HCT116 (cell line): ENCODE results near the gene TNP1. TPM values are rescaled to one million over a fixed set of nuclear protein-coding genes. Genes with fewer than 3 reads are reported as not detected.

ENCODE experiments used
- ATAC-seq: fragments of 200-7000 bp; cut with Tn5 transposase; 2 replicates; pipeline ENCODE4 v1.9.1; 2020; ENCODE audit warnings: mild to moderate bottlenecking, moderate library complexity
- BruUV-seq: library from RNA; stranded (reverse); fragments of 400-500 nt; replicated peaks from 2 replicates; lab custom pipeline; 2021; lab: Mats Ljungman, UMichigan
- CTCF ChIA-PET: fragments of 300-600 bp; sonication (Branson Sonifier 250); formaldehyde crosslinking; loops from one replicate; lab custom pipeline; 2021; ENCODE audit warnings: antibody characterized with exemption; lab: Charles Lee
- POLR2A ChIA-PET: fragments of 300-600, 350-600 bp; sonication (Branson Sonifier 250); formaldehyde crosslinking; loops from one replicate; lab custom pipeline; 2021; ENCODE audit warnings: antibody characterized with exemption; lab: Charles Lee
- RAD21 ChIA-PET, 2 experiments: fragments of 300-600 bp; sonication (Branson Sonifier 250); formaldehyde crosslinking; loops; one replicate each; lab custom pipeline; 2023; ENCODE audit warnings: low total read pairs in 2 of 2; ENCODE audit not compliant: uncharacterized antibody in 2 of 2, unreplicated experiment in 2 of 2, low non-redundant PET in 1 of 2; lab: Charles Lee
- DNase-seq: peaks from one replicate; pipeline ENCODE4 v3.0.0-alpha.2; 2010; ENCODE audit warnings: low read depth, low spot score
- H2AFZ ChIP-seq: fragments of 200-600 bp; shearing (Covaris generic), sonication (generic); 2 replicates; pipeline ENCODE4 v1.6.1; 2017; ENCODE audit warnings: low read depth, mixed run types, mixed read lengths, antibody characterized with exemption, low read length; ENCODE audit not compliant: poor library complexity, severe bottlenecking
- H3K27ac ChIP-seq: 2 replicates; pipeline ENCODE4 v1.5.1; 2012; ENCODE audit warnings: low read depth, low read length
- H3K27me3 ChIP-seq: fragments of 200-600 bp; sonication (generic); 2 replicates; pipeline ENCODE4 v1.6.1; 2016; ENCODE audit warnings: mixed run types, low read length, mixed read lengths; ENCODE audit not compliant: insufficient read depth
- H3K36me3 ChIP-seq, 2 experiments: fragments of 200-500 bp in 1 of 2; fragments of 200-600 bp in 1 of 2; sonication (Bioruptor generic) in 1 of 2; sonication (generic) in 1 of 2; 2 replicates each; pipeline versions ENCODE4 v1.5.1 to v1.6.1; 2014 to 2016; ENCODE audit warnings: low read length in 2 of 2, inconsistent platforms in 1 of 2, mixed read lengths in 1 of 2, mixed run types in 1 of 2; ENCODE audit not compliant: insufficient read depth in 2 of 2, control insufficient read depth in 1 of 2
- H3K4me1 ChIP-seq, 2 experiments: fragments of 200-600 bp in 1 of 2; sonication (generic) in 1 of 2; 2 replicates each; pipeline versions ENCODE4 v1.5.1 to v1.6.1; 2012 to 2017; ENCODE audit warnings: low read length in 2 of 2, inconsistent platforms in 1 of 2, mild to moderate bottlenecking in 1 of 2, mixed read lengths in 1 of 2, mixed run types in 1 of 2, moderate library complexity in 1 of 2; ENCODE audit not compliant: insufficient read depth in 2 of 2, control insufficient read depth in 1 of 2
- H3K4me2 ChIP-seq: fragments of 200-600 bp; sonication (generic); 2 replicates; pipeline ENCODE4 v1.6.1; 2017; ENCODE audit warnings: mixed run types, low read length, mixed read lengths
- H3K4me3 ChIP-seq, 2 experiments: fragments of 200-600 bp in 1 of 2; sonication (generic) in 1 of 2; replicated peaks in 1 of 2; 2 replicates each; pipeline ENCODE4 v1.5.1; 2011 to 2016; ENCODE audit warnings: low read length in 2 of 2, control low read depth in 1 of 2, low read depth in 1 of 2, mild to moderate bottlenecking in 1 of 2, mixed read lengths in 1 of 2, mixed run types in 1 of 2
- H3K79me2 ChIP-seq: fragments of 200-600 bp; sonication (generic); 2 replicates; pipeline ENCODE4 v1.6.1; 2017; ENCODE audit warnings: mild to moderate bottlenecking, mixed run types, low read length, moderate library complexity, mixed read lengths; ENCODE audit not compliant: insufficient read depth
- H3K9ac ChIP-seq: fragments of 200-600 bp; sonication (generic); 2 replicates; pipeline ENCODE4 v1.6.1; 2016; ENCODE audit warnings: low read length, mixed read lengths
- H3K9me2 ChIP-seq: fragments of 200-600 bp; sonication (generic), shearing (Covaris generic); 2 replicates; pipeline ENCODE4 v1.6.1; 2017; ENCODE audit warnings: mixed run types, mild to moderate bottlenecking, moderate library complexity; ENCODE audit not compliant: insufficient read depth
- H3K9me3 ChIP-seq, 2 experiments: fragments of 200-500 bp in 1 of 2; fragments of 200-600 bp in 1 of 2; sonication (Bioruptor generic) in 1 of 2; sonication (generic) in 1 of 2; 2 replicates each; pipeline ENCODE4 v1.6.1; 2014 to 2017; ENCODE audit warnings: low read length in 2 of 2, mixed read lengths in 2 of 2, inconsistent platforms in 1 of 2, low read depth in 1 of 2, mild to moderate bottlenecking in 1 of 2, mixed run types in 1 of 2, moderate library complexity in 1 of 2; ENCODE audit not compliant: control insufficient read depth in 1 of 2, insufficient read depth in 1 of 2
- H4K20me1 ChIP-seq: fragments of 200-600 bp; sonication (generic), shearing (Covaris generic); 2 replicates; pipeline ENCODE4 v1.6.1; 2017; ENCODE audit warnings: mixed run types, mild to moderate bottlenecking, moderate library complexity; ENCODE audit not compliant: insufficient read depth
- CEBPB ChIP-seq: IDR thresholded peaks from 2 replicates; pipeline ENCODE4 v1.6.1; 2012; ENCODE audit warnings: low read depth
- EZH2 ChIP-seq: fragments of 200-600 bp; sonication (generic); IDR thresholded peaks from 2 replicates; pipeline ENCODE4 v1.6.1; 2017; ENCODE audit warnings: antibody characterized with exemption, mixed run types
- EZH2phosphoT487 ChIP-seq: fragments of 200-600 bp; IDR thresholded peaks from 2 replicates; pipeline ENCODE4 v1.6.1; 2018; ENCODE audit warnings: antibody characterized with exemption, borderline replicate concordance
- FOSL1 ChIP-seq: IDR thresholded peaks from 2 replicates; pipeline ENCODE4 v1.6.1; 2012; ENCODE audit warnings: low read depth
- POLR2A ChIP-seq: IDR thresholded peaks from 2 replicates; pipeline ENCODE4 v1.7.0; 2011; ENCODE audit warnings: borderline replicate concordance; ENCODE audit not compliant: insufficient read depth, insufficient read length; ENCODE audit errors: extremely low read depth
- POLR2AphosphoS5 ChIP-seq: IDR thresholded peaks from 2 replicates; pipeline ENCODE4 v1.6.1; 2011; ENCODE audit warnings: mild to moderate bottlenecking, low read depth, low read length, moderate library complexity
- RAD21 ChIP-seq: IDR thresholded peaks from 2 replicates; pipeline ENCODE4 v1.6.1; 2012; ENCODE audit warnings: low read depth, mild to moderate bottlenecking
- SIN3A ChIP-seq: IDR thresholded peaks from 2 replicates; pipeline ENCODE4 v1.6.1; 2012; ENCODE audit warnings: low read depth
- SP1 ChIP-seq: IDR thresholded peaks from 2 replicates; pipeline ENCODE4 v1.6.1; 2012; ENCODE audit warnings: low read depth
- YY1 ChIP-seq: IDR thresholded peaks from 2 replicates; pipeline ENCODE4 v1.6.1; 2011; ENCODE audit warnings: low read length, low read depth, moderate library complexity, mild to moderate bottlenecking; ENCODE audit not compliant: insufficient replicate concordance; ENCODE audit errors: extremely low read depth
- ZBTB33 ChIP-seq: IDR thresholded peaks from 2 replicates; pipeline ENCODE4 v1.6.1; 2011; ENCODE audit warnings: mild to moderate bottlenecking, low read length, moderate library complexity; ENCODE audit not compliant: insufficient replicate concordance; ENCODE audit errors: extremely low read depth
- ZFX ChIP-seq: fragments of 450-650 bp; IDR thresholded peaks from 2 replicates; pipeline ENCODE4 v1.6.1; 2017
- intact Hi-C: fragments of 100-400 bp; cut with micrococcal nuclease; formaldehyde crosslinking; loops from 2 replicates; pipeline ENCODE4 v1.10.0; 2022
- total RNA-seq: library from RNA; stranded (reverse); gene quantifications from one replicate; pipeline ENCODE4 v1.2.1, GENCODE V29; 2021; ENCODE audit not compliant: unreplicated experiment
- TF ChIP-seq, protein P1 (sequence below): IDR thresholded peaks from 2 replicates; pipeline ENCODE4 v1.6.1; 2012
- TF ChIP-seq, protein P2 (sequence below): IDR thresholded peaks from 2 replicates; pipeline ENCODE4 v1.6.1; 2012
- TF ChIP-seq, protein P3 (sequence below), 3 experiments: fragments of 200-600 bp in 1 of 3; sonication (generic) in 1 of 3; IDR thresholded peaks in 2 of 3; conservative IDR thresholded peaks in 1 of 3; 2 replicates each; pipeline ENCODE4 v1.5.1; 2012 to 2017; ENCODE audit warnings: low read depth in 2 of 3, low read length in 2 of 3, antibody characterized with exemption in 1 of 3, borderline replicate concordance in 1 of 3, control low read depth in 1 of 3, mild to moderate bottlenecking in 1 of 3, mixed read lengths in 1 of 3, mixed run types in 1 of 3, moderate library complexity in 1 of 3; ENCODE audit not compliant: insufficient read depth in 1 of 3

Gene TNP1
- total RNA-seq, 1 experiment from 2014 or later, result not detected

DNA sequence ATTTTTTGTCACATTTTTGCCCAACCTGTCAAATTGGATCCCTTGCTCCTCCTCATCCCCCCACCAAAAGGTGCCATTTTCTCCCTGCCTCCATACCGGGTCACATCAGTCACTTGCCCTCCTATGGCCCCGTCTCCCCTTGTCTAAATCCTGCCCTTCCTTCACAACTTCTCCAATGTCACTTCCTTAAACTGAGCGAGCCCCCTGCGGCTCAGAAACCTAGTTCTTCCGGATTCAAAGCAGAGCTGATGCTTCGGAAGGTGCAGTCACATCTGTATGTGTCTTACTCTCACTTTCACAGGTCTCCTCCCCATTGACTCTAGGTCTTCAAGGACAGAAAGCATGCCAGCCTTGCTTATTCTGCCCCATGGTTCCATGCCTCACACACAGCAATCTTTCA, 22.1 kb downstream of the TNP1 start:
- intact Hi-C loops, result no loop called here
- H3K27me3 ChIP-seq, result peaks cover 51% of the 10 kb centered on the region
- ChIA-PET RAD21 (no interaction called here), CTCF (no interaction called here), POLR2A (no interaction called here)
- H3K79me2 ChIP-seq, result no peaks in the 10 kb centered on the region
- no TSS peak for BruUV-seq
- H3K4me2 ChIP-seq, result no peak overlapping the region
- no peak overlapping the region for H3K9ac ChIP-seq
- no peak for TF ChIP-seq POLR2A
- no peak for TF ChIP-seq SP1
- TF ChIP-seq POLR2AphosphoS5, result no peak
- no peak for TF ChIP-seq EZH2
- TF ChIP-seq ZBTB33, result no peak
- TF ChIP-seq, protein P1, sequence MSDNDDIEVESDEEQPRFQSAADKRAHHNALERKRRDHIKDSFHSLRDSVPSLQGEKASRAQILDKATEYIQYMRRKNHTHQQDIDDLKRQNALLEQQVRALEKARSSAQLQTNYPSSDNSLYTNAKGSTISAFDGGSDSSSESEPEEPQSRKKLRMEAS, result no peak
- TF ChIP-seq CEBPB, result no peak
- TF ChIP-seq SIN3A, result no peak
- TF ChIP-seq, protein P2, sequence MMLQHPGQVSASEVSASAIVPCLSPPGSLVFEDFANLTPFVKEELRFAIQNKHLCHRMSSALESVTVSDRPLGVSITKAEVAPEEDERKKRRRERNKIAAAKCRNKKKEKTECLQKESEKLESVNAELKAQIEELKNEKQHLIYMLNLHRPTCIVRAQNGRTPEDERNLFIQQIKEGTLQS, result no peak
- TF ChIP-seq YY1, result no peak
- no peak for TF ChIP-seq RAD21
- TF ChIP-seq, protein P3, sequence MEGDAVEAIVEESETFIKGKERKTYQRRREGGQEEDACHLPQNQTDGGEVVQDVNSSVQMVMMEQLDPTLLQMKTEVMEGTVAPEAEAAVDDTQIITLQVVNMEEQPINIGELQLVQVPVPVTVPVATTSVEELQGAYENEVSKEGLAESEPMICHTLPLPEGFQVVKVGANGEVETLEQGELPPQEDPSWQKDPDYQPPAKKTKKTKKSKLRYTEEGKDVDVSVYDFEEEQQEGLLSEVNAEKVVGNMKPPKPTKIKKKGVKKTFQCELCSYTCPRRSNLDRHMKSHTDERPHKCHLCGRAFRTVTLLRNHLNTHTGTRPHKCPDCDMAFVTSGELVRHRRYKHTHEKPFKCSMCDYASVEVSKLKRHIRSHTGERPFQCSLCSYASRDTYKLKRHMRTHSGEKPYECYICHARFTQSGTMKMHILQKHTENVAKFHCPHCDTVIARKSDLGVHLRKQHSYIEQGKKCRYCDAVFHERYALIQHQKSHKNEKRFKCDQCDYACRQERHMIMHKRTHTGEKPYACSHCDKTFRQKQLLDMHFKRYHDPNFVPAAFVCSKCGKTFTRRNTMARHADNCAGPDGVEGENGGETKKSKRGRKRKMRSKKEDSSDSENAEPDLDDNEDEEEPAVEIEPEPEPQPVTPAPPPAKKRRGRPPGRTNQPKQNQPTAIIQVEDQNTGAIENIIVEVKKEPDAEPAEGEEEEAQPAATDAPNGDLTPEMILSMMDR (IDR thresholded peaks at IDR 0.05 in 2 of 3, conservative IDR thresholded peaks at IDR 0.05 in 1 of 3; ENCODE audit: borderline replicate concordance in 1 of 3, insufficient read depth in 1 of 3, low read depth in 2 of 3, low read length in 2 of 3), result no peak
- no peak for TF ChIP-seq FOSL1
- TF ChIP-seq ZFX, result no peak
- no peak for TF ChIP-seq EZH2phosphoT487
- H3K4me3 ChIP-seq, result no peak overlapping the region
- ATAC-seq, result no peak
- DNase-seq, result no peak
- H2AFZ ChIP-seq, result no peak overlapping the region
- no peaks in the 10 kb centered on the region for H3K9me2 ChIP-seq
- no peak overlapping the region for H3K27ac ChIP-seq
- H3K36me3 ChIP-seq, result no peaks in the 10 kb centered on the region
- H3K9me3 ChIP-seq, result no peaks in the 10 kb centered on the region
- no peaks in the 10 kb centered on the region for H3K4me1 ChIP-seq
- no peaks in the 10 kb centered on the region for H4K20me1 ChIP-seq
